B cell (primary cell): Measurements from ENCODE around the gene DOC2B. TPM values are rescaled to one million over a fixed set of nuclear protein-coding genes. Genes with fewer than 3 reads are reported as not detected.

Source experiments
- ATAC-seq: fragments of 200-7000 bp; cut with Tn5 transposase; one replicate; pipeline ENCODE4 v1.10.0; 2021; ENCODE audit warnings: low read depth, mild to moderate bottlenecking, moderate number of reproducible peaks, moderate library complexity
- CTCF ChIA-PET: fragments of 350-600 bp; sonication (Branson Sonifier 250); formaldehyde crosslinking; loops from one replicate; lab custom pipeline; 2021; ENCODE audit warnings: antibody characterized with exemption, inconsistent platforms; lab: Charles Lee
- POLR2A ChIA-PET: fragments of 350-600 bp; sonication (Branson Sonifier 250); formaldehyde crosslinking; loops from one replicate; lab custom pipeline; 2021; ENCODE audit warnings: antibody characterized with exemption; lab: Charles Lee
- DNase-seq: peaks from one replicate; pipeline ENCODE4 v3.0.0; 2013
- H2AFZ ChIP-seq: 2 replicates; pipeline ENCODE4 v1.6.1; 2012; ENCODE audit warnings: mild to moderate bottlenecking, low read depth, low read length; ENCODE audit not compliant: insufficient read depth, poor library complexity, severe bottlenecking
- H3K27ac ChIP-seq, 2 donors: 1 replicate in 1 of 2; 2 replicates in 1 of 2; pipeline ENCODE4 v1.5.1; 2012 to 2013; ENCODE audit warnings: low read length in 2 of 2, mild to moderate bottlenecking in 2 of 2, moderate library complexity in 1 of 2
- H3K27me3 ChIP-seq, 4 experiments: fragments of 200-600 bp in 1 of 4; sonication (generic) in 1 of 4; replicated peaks in 1 of 4; 1 replicate in 2 of 4; 2 replicates in 2 of 4; pipeline versions ENCODE4 v1.6.1 to v1.7.0; 2013 to 2016; ENCODE audit warnings: low read length in 3 of 4, mild to moderate bottlenecking in 2 of 4, mixed read lengths in 1 of 4, moderate library complexity in 1 of 4; ENCODE audit not compliant: insufficient read depth in 4 of 4, control insufficient read depth in 3 of 4; ENCODE audit errors: control extremely low read depth in 1 of 4
- H3K36me3 ChIP-seq, 2 experiments: replicated peaks in 1 of 2; 1 replicate in 1 of 2; 2 replicates in 1 of 2; pipeline versions ENCODE4 v1.6.1 to v1.7.1; 2013; ENCODE audit warnings: low read length in 1 of 2; ENCODE audit not compliant: insufficient read depth in 2 of 2, control insufficient read depth in 1 of 2; ENCODE audit errors: control extremely low read depth in 1 of 2, extremely low read depth in 1 of 2
- H3K4me1 ChIP-seq, 2 donors: fragments of 200-600 bp in 1 of 2; sonication (generic) in 1 of 2; 1 replicate in 1 of 2; 2 replicates in 1 of 2; pipeline versions ENCODE4 v1.5.1 to v1.6.1; 2013 to 2017; ENCODE audit warnings: low read length in 2 of 2; ENCODE audit not compliant: control insufficient read depth in 2 of 2, insufficient read depth in 2 of 2
- H3K4me2 ChIP-seq: replicated peaks from 2 replicates; pipeline ENCODE3; 2012; ENCODE audit warnings: mild to moderate bottlenecking, low read depth, low read length; ENCODE audit not compliant: poor library complexity, severe bottlenecking
- H3K4me3 ChIP-seq, 5 experiments: fragments of 200-600 bp in 1 of 5; sonication (generic) in 1 of 5; 1 replicate in 3 of 5; 2 replicates in 2 of 5; pipeline versions ENCODE4 v1.5.1 to v1.7.0; 2011 to 2016; ENCODE audit warnings: low read length in 4 of 5, mild to moderate bottlenecking in 4 of 5, low read depth in 2 of 5, control low read depth in 1 of 5, moderate library complexity in 1 of 5; ENCODE audit not compliant: insufficient read depth in 1 of 5; ENCODE audit errors: control extremely low read depth in 1 of 5, extremely low read depth in 1 of 5
- H3K79me2 ChIP-seq: fragments of 200-600 bp; sonication (generic); one replicate; pipeline ENCODE4 v1.6.0; 2016; ENCODE audit warnings: low read length; ENCODE audit not compliant: control insufficient read depth, insufficient read depth
- H3K9ac ChIP-seq: fragments of 200-600 bp; sonication (generic); 2 replicates; pipeline ENCODE4 v1.6.1; 2017; ENCODE audit warnings: mild to moderate bottlenecking, low read length, moderate library complexity
- H3K9me3 ChIP-seq, 3 donors: one replicate each; pipeline versions ENCODE4 v1.6.1 to v1.7.1; 2013; ENCODE audit warnings: low read length in 2 of 3; ENCODE audit not compliant: control insufficient read depth in 2 of 3, insufficient read depth in 1 of 3; ENCODE audit errors: control extremely low read depth in 1 of 3
- H4K20me1 ChIP-seq: 2 replicates; pipeline ENCODE4 v1.6.0; 2012; ENCODE audit warnings: mild to moderate bottlenecking, low read length; ENCODE audit not compliant: insufficient read depth, control insufficient read depth, poor library complexity, severe bottlenecking
- H3K27ac Mint-ChIP-seq: one replicate; pipeline ENCODE4 v1.8.0; 2021; ENCODE audit warnings: mixed read lengths
- H3K27me3 Mint-ChIP-seq: one replicate; pipeline ENCODE4 v1.8.0; 2021; ENCODE audit warnings: mixed read lengths
- H3K4me1 Mint-ChIP-seq: one replicate; pipeline ENCODE4 v1.8.0; 2021; ENCODE audit warnings: mixed read lengths
- H3K4me3 Mint-ChIP-seq: one replicate; pipeline ENCODE4 v1.8.0; 2021; ENCODE audit warnings: mixed read lengths
- H3K9me3 Mint-ChIP-seq: one replicate; pipeline ENCODE4 v1.8.0; 2022; ENCODE audit warnings: mixed read lengths; ENCODE audit not compliant: insufficient read depth
- CTCF ChIP-seq: fragments of 200-600 bp; IDR thresholded peaks from one replicate; pipeline ENCODE4 v1.8.0; 2022; ENCODE audit warnings: antibody characterized with exemption, mild to moderate bottlenecking
- EZH2 ChIP-seq: IDR thresholded peaks from 2 replicates; pipeline ENCODE4 v1.6.1; 2012; ENCODE audit warnings: borderline replicate concordance, low read depth, mild to moderate bottlenecking, moderate library complexity, low read length; ENCODE audit not compliant: insufficient read depth, poor library complexity, severe bottlenecking
- WGBS: methylation state at CpG from one replicate; pipeline ENCODE4 v1.1.5; 2013; ENCODE audit warnings: missing lambda C conversion rate; ENCODE audit not compliant: insufficient coverage; 5-methylcytosine and 5-hydroxymethylcytosine counted together
- intact Hi-C: fragments of 100-400 bp; cut with micrococcal nuclease; formaldehyde crosslinking; loops from one replicate; pipeline ENCODE4 v1.10.0; 2022
- polyA plus RNA-seq: library from polyadenylated mRNA; depleted of rRNA; stranded (reverse); fragments of >200 nt; gene quantifications from 2 replicates; pipeline ENCODE4 v1.2.3, GENCODE V29; 2012
- total RNA-seq, 2 donors: library from RNA; stranded (reverse); fragments of 120-200 nt in 1 of 2; gene quantifications; 1 replicate in 1 of 2; 2 replicates in 1 of 2; pipeline versions ENCODE4 v1.2.3 to v1.2.4, GENCODE V29; 2013 to 2022

Gene DOC2B
- total and polyA plus RNA-seq, 2 donors (not counting 1 experiment from before 2014, with no cell fraction given), result not detected

- intact Hi-C loops, result no loop called here
- Histone ChIP-seq H2AFZ (no peak overlapping the region), H4K20me1 (no peaks in the 10 kb centered on the region), H3K9me3 (peaks cover 0 to 12% (median 0%) of the 10 kb centered on the region in 3 donors), H3K4me3 (no peak overlapping the region), H3K4me2 (no peak overlapping the region), H3K36me3 (no peaks in the 10 kb centered on the region), H3K4me1 (no peaks in the 10 kb centered on the region), H3K79me2 (no peaks in the 10 kb centered on the region), H3K27ac (no peak overlapping the region), H3K9ac (no peak overlapping the region), H3K27me3 (peaks cover 0 to 19% (median 0%) of the 10 kb centered on the region in 4 experiments)
- TF ChIP-seq EZH2 (no peak), CTCF (no peak)
- ChIA-PET POLR2A (no interaction called here), CTCF (no interaction called here)
- H3K27me3 Mint-ChIP-seq, result peaks cover 9% of the 10 kb centered on the region
- no peak for ATAC-seq
- 78% methylated on average over 27 of the region's 31 CpGs for WGBS
- H3K4me1 Mint-ChIP-seq, result no peaks in the 10 kb centered on the region
- H3K4me3 Mint-ChIP-seq, result no peak overlapping the region
- DNase-seq, result no peak
- no peak overlapping the region for H3K27ac Mint-ChIP-seq
- H3K9me3 Mint-ChIP-seq, result no peaks in the 10 kb centered on the region
Observed at GRCh38 chr17:193841-194806, 12.7 kb upstream of the DOC2B start.

- H3K27me3 ChIP-seq, result peaks cover 0 to 19% (median 0%) of the 10 kb centered on the region in 4 experiments
- no peak overlapping the region for H3K27ac ChIP-seq
- ChIA-PET POLR2A (no interaction called here), CTCF (no interaction called here)
- H4K20me1 ChIP-seq, result no peaks in the 10 kb centered on the region
- H3K4me3 Mint-ChIP-seq, result no peak overlapping the region
- H3K9ac ChIP-seq, result no peak overlapping the region
- H3K9me3 ChIP-seq, result peaks cover 0 to 12% (median 0%) of the 10 kb centered on the region in 3 donors
- H3K79me2 ChIP-seq, result no peaks in the 10 kb centered on the region
- H3K27ac Mint-ChIP-seq, result no peak overlapping the region
- no peaks in the 10 kb centered on the region for H3K9me3 Mint-ChIP-seq
- no peak overlapping the region for H3K4me3 ChIP-seq
- no peak overlapping the region for H2AFZ ChIP-seq
- H3K4me1 Mint-ChIP-seq, result no peaks in the 10 kb centered on the region
- TF ChIP-seq EZH2 (no peak), CTCF (no peak)
- DNase-seq, result no peak
- no peak overlapping the region for H3K4me2 ChIP-seq
- peaks cover 4% of the 10 kb centered on the region for H3K27me3 Mint-ChIP-seq
- no peaks in the 10 kb centered on the region for H3K4me1 ChIP-seq
- no peak for ATAC-seq
- H3K36me3 ChIP-seq, result no peaks in the 10 kb centered on the region
- 96% methylated on average over 8 of the region's 8 CpGs for whole genome bisulfite sequencing
- intact Hi-C loops, result no loop called here
Observed at GRCh38 chr17:193426-193810, 12.0 kb upstream of the DOC2B start.
